Measurements from ENCODE around the gene RNF208.
"Not testable (repeated sequence)": the region's sequence is repeated elsewhere in the genome, so short reads cannot be mapped to it uniquely, and the experiment has no call there.

Gene RNF208

GRCh38 chr9:137241490-137242268 lies 19.6 kb upstream of the RNF208 start:
- DNase-seq (ENCODE audit: low read depth, low spot score), result no peak
- ChIA-PET CTCF (interaction anchor here (1.2 to 8.1 kb wide), 2 partner anchors 16 to 53 kb away, joined by 4 to 139 read pairs; partner anchors contain the start of genes ANAPC2, CYSRT1, RNF208 and RNF224), POLR2A (interaction anchor here (0.6 to 7.4 kb wide), 19 partner anchors 8 to 182 kb away, joined by 3 to 164 read pairs (median 7); partner anchors contain the start of genes ANAPC2, EXD3, MAN1B1 and NELFB)
- peak overlapping the region; percentile 78 for H3K4me3 ChIP-seq (ENCODE audit: low read depth, low read length)
- no peak for TF ChIP-seq CTCF (IDR thresholded peaks at IDR 0.05; ENCODE audit: insufficient read depth, low read length, missing control alignments)

GRCh38 chr9:137240841-137241489 lies 18.9 kb upstream of the RNF208 start, which contains the start of gene TUBB4B:
Gene TUBB4B (plus strand): TSS chr9:137241287. CDS start chr9:137241361, 74 bp downstream.
- DNase-seq (ENCODE audit: low read depth, low spot score), result peak; percentile 99
- TF ChIP-seq CTCF (IDR thresholded peaks at IDR 0.05; ENCODE audit: insufficient read depth, low read length, missing control alignments), result no peak
- ChIA-PET POLR2A (interaction anchor here (0.6 to 7.4 kb wide), 45 partner anchors 9 to 218 kb away, joined by 3 to 164 read pairs (median 4); partner anchors contain the start of genes ANAPC2, EXD3, MAN1B1 and NDOR1), CTCF (interaction anchor here (0.9 to 8.1 kb wide), 5 partner anchors 11 to 212 kb away, joined by 3 to 139 read pairs (median 3); partner anchors contain the start of genes CYSRT1, RNF208 and RNF224)
- H3K4me3 ChIP-seq (ENCODE audit: low read depth, low read length), result peak within 1 kb of the TSS; percentile 78

GRCh38 chr9:137240318-137240840 lies 18.3 kb upstream of the RNF208 start:
- POLR2A ChIA-PET, result interaction anchor here (0.6 to 7.4 kb wide), 44 partner anchors 9 to 219 kb away, joined by 3 to 164 read pairs (median 4); partner anchors contain the start of genes ANAPC2, EXD3, MAN1B1 and NDOR1

GRCh38 chr9:137239541-137240200 lies 17.6 kb upstream of the RNF208 start:
- DNase-seq (ENCODE audit: low read depth, low spot score), result not testable (repeated sequence)
- ChIA-PET CTCF (interaction anchor here (0.7 to 8.1 kb wide), 8 partner anchors 8 to 514 kb away, joined by 3 to 139 read pairs (median 3); partner anchors contain the start of genes CYSRT1, RNF208 and RNF224), POLR2A (interaction anchor here (1.2 to 7.4 kb wide), 10 partner anchors 9 to 156 kb away, joined by 5 to 164 read pairs (median 12); partner anchors contain the start of genes ANAPC2, MAN1B1, NELFB and RNF208)
- H3K4me3 ChIP-seq (ENCODE audit: low read depth, low read length), result peak overlapping the region; percentile 71

More at GRCh38 chr9:137240318-137240840, 18.3 kb upstream of the RNF208 start:
- TF ChIP-seq CTCF (IDR thresholded peaks at IDR 0.05; ENCODE audit: insufficient read depth, low read length, missing control alignments), result peak; percentile 2
- CTCF ChIA-PET, result interaction anchor here (0.9 to 8.1 kb wide), 6 partner anchors 9 to 211 kb away, joined by 3 to 139 read pairs (median 3); partner anchors contain the start of genes CYSRT1, RNF208 and RNF224
- no peak for DNase-seq (ENCODE audit: low read depth, low spot score)
- H3K4me3 ChIP-seq (ENCODE audit: low read depth, low read length), result peak overlapping the region; percentile 71

- no peak overlapping the region for H3K4me3 ChIP-seq (ENCODE audit: low read depth, low read length)
- ChIA-PET CTCF (interaction anchor here (0.7 to 8.1 kb wide), 17 partner anchors 9 to 296 kb away, joined by 3 to 139 read pairs (median 5); partner anchors contain the start of genes CYSRT1, NDOR1, NELFB and RNF208), POLR2A (no interaction called here)
- TF ChIP-seq CTCF (IDR thresholded peaks at IDR 0.05; ENCODE audit: insufficient read depth, low read length, missing control alignments), result no peak
- DNase-seq (ENCODE audit: low read depth, low spot score), result no peak
Observed at GRCh38 chr9:137237759-137238726, 16.0 kb upstream of the RNF208 start.
